K562 (cell line): ENCODE measurements around the gene ARHGAP26. TPM values are rescaled to one million over a fixed set of nuclear protein-coding genes. Genes with fewer than 3 reads are reported as not detected.

Source experiments
- ATAC-seq: fragments of 200-7000 bp; cut with Tn5 transposase; 3 replicates; pipeline ENCODE4 v1.9.1; 2020; ENCODE audit warnings: moderate library complexity
- BruUV-seq: library from RNA; stranded (reverse); fragments of 400-500 nt; replicated peaks from 2 replicates; lab custom pipeline; 2021; lab: Mats Ljungman, UMichigan
- CTCF ChIA-PET: fragments of 300-600 bp; formaldehyde crosslinking; extraction: SDS; loops from one replicate; lab custom pipeline; 2021; ENCODE audit warnings: low intra/inter-chr PET ratio; lab: Yijun Ruan, JAX
- POLR2A ChIA-PET: fragments of 300-600, 350-650 bp; sonication (Branson Sonifier 250); formaldehyde crosslinking; extraction: SDS; loops from one replicate; lab custom pipeline; 2021; ENCODE audit warnings: antibody characterized with exemption, inconsistent platforms; lab: Yijun Ruan, JAX
- DNase-seq, 4 experiments: peaks; one replicate each; pipeline versions ENCODE4 v3.0.0 to v3.0.0-alpha.2; 2011 to 2018; ENCODE audit warnings: low spot score in 3 of 4, mixed read lengths in 3 of 4; ENCODE audit errors: extremely low read depth in 1 of 4
- FAIRE-seq: peaks from 2 replicates; lab custom pipeline; 2011; peaks lifted over from hg19 to GRCh38; lab: Jason Lieb, UNC
- H2AFZ ChIP-seq: 2 replicates; pipeline ENCODE4 v1.6.0; 2011; ENCODE audit warnings: low read depth, low read length, control low read depth, inconsistent platforms
- H3K27ac ChIP-seq: fragments of 200-600 bp; 3 replicates; pipeline ENCODE4 v1.8.0; 2011; ENCODE audit warnings: low read depth, mild to moderate bottlenecking, control low read depth, inconsistent platforms, low read length, moderate library complexity, mixed read lengths; ENCODE audit errors: extremely low read depth
- H3K27me3 ChIP-seq, 2 experiments: fragments of 300-600 bp in 1 of 2; 2 replicates in 1 of 2; 3 replicates in 1 of 2; pipeline versions ENCODE4 v1.6.0 to v1.8.0; 2011; ENCODE audit warnings: inconsistent platforms in 2 of 2, low read length in 2 of 2, mild to moderate bottlenecking in 1 of 2, mixed read lengths in 1 of 2, moderate library complexity in 1 of 2; ENCODE audit not compliant: control insufficient read depth in 2 of 2, insufficient read depth in 2 of 2
- H3K36me3 ChIP-seq: fragments of 300-600 bp; 3 replicates; pipeline ENCODE4 v1.8.0; 2011; ENCODE audit warnings: mild to moderate bottlenecking, low read length, inconsistent platforms; ENCODE audit not compliant: control insufficient read depth, insufficient read depth
- H3K4me1 ChIP-seq, 2 experiments: fragments of 200-600 bp in 1 of 2; replicated peaks in 1 of 2; 2 replicates in 1 of 2; 3 replicates in 1 of 2; pipeline versions ENCODE4 v1.5.1 to v1.8.0; 2011; ENCODE audit warnings: inconsistent platforms in 2 of 2, low read length in 2 of 2, mild to moderate bottlenecking in 1 of 2, mixed read lengths in 1 of 2, moderate library complexity in 1 of 2; ENCODE audit not compliant: control insufficient read depth in 2 of 2, insufficient read depth in 2 of 2
- H3K4me2 ChIP-seq: 2 replicates; pipeline ENCODE4 v1.6.1; 2011; ENCODE audit warnings: low read length, control low read depth, inconsistent platforms, mixed read lengths; ENCODE audit not compliant: insufficient read depth
- H3K4me3 ChIP-seq: fragments of 200-600 bp; sonication (generic), shearing (Covaris generic); 2 replicates; pipeline ENCODE4 v1.5.1; 2016; ENCODE audit warnings: control low read depth, inconsistent platforms
- H3K79me2 ChIP-seq: fragments of 200-600 bp; 3 replicates; pipeline ENCODE4 v1.8.0; 2011; ENCODE audit warnings: low read length, inconsistent platforms; ENCODE audit not compliant: control insufficient read depth, insufficient read depth
- H3K9ac ChIP-seq, 2 experiments: 2 replicates each; pipeline versions ENCODE4 v1.6.0 to v1.6.1; 2011; ENCODE audit warnings: low read depth in 2 of 2, low read length in 2 of 2, control low read depth in 1 of 2, inconsistent platforms in 1 of 2, mild to moderate bottlenecking in 1 of 2, mixed read lengths in 1 of 2; ENCODE audit not compliant: insufficient read depth in 1 of 2
- H3K9me1 ChIP-seq: one replicate; pipeline ENCODE4 v1.6.0; 2011; ENCODE audit warnings: inconsistent platforms, mild to moderate bottlenecking, low read length, moderate library complexity; ENCODE audit not compliant: control insufficient read depth, insufficient read depth
- H3K9me3 ChIP-seq: replicated peaks from 2 replicates; pipeline ENCODE4 v1.5.1; 2011; ENCODE audit warnings: low read depth, low read length, inconsistent platforms; ENCODE audit not compliant: control insufficient read depth, insufficient read depth
- H4K20me1 ChIP-seq: replicated peaks from 2 replicates; pipeline ENCODE4 v1.6.1; 2011; ENCODE audit warnings: low read length, inconsistent platforms, mixed read lengths; ENCODE audit not compliant: control insufficient read depth, insufficient read depth
- ATF7 ChIP-seq: fragments of 450-650 bp; IDR thresholded peaks from 2 replicates; pipeline ENCODE4 v1.7.1; 2014; ENCODE audit warnings: mild to moderate bottlenecking, moderate library complexity
- CEBPB ChIP-seq: fragments of 450-650 bp; IDR thresholded peaks from 2 replicates; pipeline ENCODE4 v1.6.1; 2016; ENCODE audit warnings: missing genetic modification characterization, missing compliant biosample characterization
- CEBPG ChIP-seq, 3 experiments: fragments of 200-800 bp in 1 of 3; sonication (Bioruptor generic) in 1 of 3; sonication (generic) in 1 of 3; formaldehyde crosslinking in 1 of 3; IDR thresholded peaks in 2 of 3; conservative IDR thresholded peaks in 1 of 3; 2 replicates each; pipeline versions ENCODE4 v1.6.1 to v1.8.0; 2016 to 2022; ENCODE audit warnings: missing compliant biosample characterization in 2 of 3, missing genetic modification characterization in 2 of 3, mild to moderate bottlenecking in 1 of 3, missing genetic modification reagents in 1 of 3
- GTF2A2 ChIP-seq: IDR thresholded peaks from 2 replicates; pipeline ENCODE4 v1.6.1; 2016; ENCODE audit warnings: mild to moderate bottlenecking, missing genetic modification characterization, missing compliant biosample characterization
- NCOA6 ChIP-seq: fragments of 450-650 bp; IDR thresholded peaks from 2 replicates; pipeline ENCODE4 v1.6.1; 2017; ENCODE audit warnings: mild to moderate bottlenecking
- NR2C1 ChIP-seq, 2 experiments: fragments of 450-650 bp; IDR thresholded peaks; 2 replicates each; pipeline ENCODE4 v1.6.1; 2017; ENCODE audit warnings: mild to moderate bottlenecking in 2 of 2, antibody characterized with exemption in 1 of 2, inconsistent platforms in 1 of 2, missing compliant biosample characterization in 1 of 2, missing genetic modification characterization in 1 of 2
- PBX2 ChIP-seq, 2 experiments: IDR thresholded peaks in 1 of 2; conservative IDR thresholded peaks in 1 of 2; 2 replicates each; pipeline ENCODE4 v1.6.1; 2016; ENCODE audit warnings: low read depth in 2 of 2, mild to moderate bottlenecking in 1 of 2, missing compliant biosample characterization in 1 of 2, missing genetic modification characterization in 1 of 2, moderate library complexity in 1 of 2
- SAP30 ChIP-seq: fragments of 200-600 bp; sonication (generic); IDR thresholded peaks from 2 replicates; pipeline ENCODE4 v1.6.1; 2012; ENCODE audit warnings: borderline replicate concordance, low read depth, mild to moderate bottlenecking, moderate library complexity, low read length, control low read depth, inconsistent platforms; ENCODE audit not compliant: insufficient read depth, poor library complexity, severe bottlenecking
- WGBS: fragments of 100-300 bp; shearing (Covaris generic); methylation state at CpG from one replicate; pipeline ENCODE4 v1.1.6; 2016; ENCODE audit warnings: low coverage, mixed read lengths; ENCODE audit not compliant: insufficient coverage; ENCODE audit errors: missing lambda C conversion rate; 5-methylcytosine and 5-hydroxymethylcytosine counted together
- in situ Hi-C: fragments of 300-500 bp; cut with MboI; formaldehyde crosslinking; loops from 4 replicates; pipeline ENCODE4 v1.15.0; 2018; ENCODE audit warnings: inconsistent platforms, mixed read lengths
- intact Hi-C: fragments of 100-400 bp; cut with micrococcal nuclease; formaldehyde crosslinking; loops from 2 replicates; pipeline ENCODE4 v1.14.2; 2022
- polyA plus RNA-seq, 8 experiments: library from polyadenylated mRNA; depleted of rRNA in 4 of 8; stranded (reverse) in 5 of 8; unstranded in 3 of 8; fragments of >200 nt; fragmentation: Nextera tagmentation in 2 of 8; fragmentation: Illumina TruSeq in 1 of 8; extraction: Ambion mirVana in 2 of 8; extraction: Trizol in 1 of 8; gene quantifications; 2 replicates each; pipeline versions ENCODE4 v1.2.1 to v1.2.3, GENCODE V29; 2011 to 2014; ENCODE audit warnings: inconsistent platforms in 1 of 8, missing spikeins in 1 of 8
- total RNA-seq, 7 experiments: library from RNA; depleted of rRNA in 6 of 7; stranded (reverse); fragments of >200 nt in 6 of 7; fragmentation: Illumina TruSeq in 2 of 7; extraction: Trizol in 2 of 7; gene quantifications; 2 replicates each; pipeline versions ENCODE4 v1.2.1 to v1.2.3, GENCODE V29; 2011 to 2021; ENCODE audit warnings: low replicate concordance in 1 of 7
- TF ChIP-seq, protein P1 (sequence below): fragments of 450-650 bp; IDR thresholded peaks from 2 replicates; pipeline ENCODE4 v1.6.1; 2017; ENCODE audit warnings: mild to moderate bottlenecking, moderate library complexity
- TF ChIP-seq, protein P2 (sequence below): sonication (generic); formaldehyde crosslinking; IDR thresholded peaks from 2 replicates; pipeline ENCODE4 v1.8.1; 2023; ENCODE audit warnings: missing genetic modification reagents, mild to moderate bottlenecking, borderline replicate concordance

ARHGAP26 gene
- total and polyA plus RNA-seq, 9 of the 15 experiments (the other 6 are each of a cell fraction or from before 2014, with no cell fraction given) = 0.13 to 1.1 (median 0.55) TPM

DNA sequence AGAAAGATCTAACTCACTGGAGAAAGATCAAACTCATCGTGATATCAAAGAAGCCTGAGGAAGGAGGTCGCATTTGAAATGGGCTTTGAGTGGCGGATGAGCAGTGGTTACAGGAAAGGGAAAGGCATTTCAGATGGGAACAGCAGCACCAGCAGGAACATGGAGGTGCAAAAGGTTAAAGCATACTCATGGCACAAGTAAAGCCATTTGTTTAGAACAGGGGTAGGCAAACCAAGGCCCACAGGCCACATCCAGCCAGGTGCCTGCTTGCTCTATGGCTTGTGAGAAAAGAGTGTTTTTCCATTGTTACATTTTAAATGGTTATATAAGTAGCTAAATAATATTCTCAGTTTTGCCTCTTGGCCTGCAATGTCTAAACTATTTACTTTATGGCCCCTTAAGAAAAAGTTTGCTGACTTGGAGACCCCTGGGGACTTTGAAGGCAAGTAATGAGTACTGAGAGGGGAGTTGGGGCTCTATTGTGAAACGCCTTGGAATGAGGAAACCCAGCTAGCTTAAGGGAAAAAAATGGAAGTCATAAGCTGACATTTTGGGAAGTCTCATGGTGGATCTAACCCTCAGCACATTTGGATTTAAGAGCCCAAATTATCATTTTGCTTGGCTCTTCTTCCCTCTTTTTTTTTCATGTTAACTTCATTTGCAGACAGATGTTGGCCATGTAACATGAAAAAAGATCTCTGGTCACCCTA, 422.2 kb downstream of the ARHGAP26 start:
- peak; percentile 35 for FAIRE-seq
- no peaks in the 10 kb centered on the region for H3K9me3 ChIP-seq
- H3K36me3 ChIP-seq = no peaks in the 10 kb centered on the region
- ChIA-PET CTCF (no interaction called here), POLR2A (interaction anchor here (0.5 kb wide), 1 partner anchor 9 kb away, joined by 4 read pairs; no protein-coding TSS in a partner anchor)
- H3K79me2 ChIP-seq = no peaks in the 10 kb centered on the region
- ATAC-seq = no peak
- no peaks in the 10 kb centered on the region for H4K20me1 ChIP-seq
- in situ Hi-C loops = no loop called here
- peaks cover 0 to 14% of the 10 kb centered on the region in 2 experiments; a peak in 4 of 5 replicates for H3K4me1 ChIP-seq
- H3K4me2 ChIP-seq = no peak overlapping the region
- H3K4me3 ChIP-seq = no peak overlapping the region
- peak overlapping the region; percentile 81 for H2AFZ ChIP-seq
- DNase-seq = no peak
- H3K27ac ChIP-seq = 0 out of 3 replicates have a peak overlapping the region, but pooled peaks have one; percentile 4
- no TSS peak for BruUV-seq
- H3K9me1 ChIP-seq = no peaks in the 10 kb centered on the region
- no peak overlapping the region for H3K9ac ChIP-seq
- intact Hi-C loops = loop anchor here (5.0 kb wide), 1 partner anchor 150 kb away; no protein-coding TSS in a partner anchor
- no peaks in the 10 kb centered on the region for H3K27me3 ChIP-seq
- WGBS = 38% methylated on average over 4 of the region's 4 CpGs
- TF ChIP-seq CEBPB (peak; percentile 25; the same call in 1 of the 2 replicates), NCOA6 (no peak), PBX2 (CRISPR knock-in tag; IDR thresholded peaks at IDR 0.05; ENCODE audit: low read depth) (no peak), PBX2 (tag; conservative IDR thresholded peaks at IDR 0.05; ENCODE audit: low read depth) (no peak), GTF2A2 (tag) (no peak), CEBPG (CRISPR knock-in tag; IDR thresholded peaks at IDR 0.05) (no peak), CEBPG (tag; conservative IDR thresholded peaks at IDR 0.05 in 1 of 2, IDR thresholded peaks at IDR 0.05 in 1 of 2) (no peak), NR2C1 (IDR thresholded peaks at IDR 0.05) (no peak), NR2C1 (tag; IDR thresholded peaks at IDR 0.05) (peak; percentile 35; the same call in 1 of the 2 replicates), ATF7 (no peak), SAP30 (no peak)
- TF ChIP-seq, protein P1, sequence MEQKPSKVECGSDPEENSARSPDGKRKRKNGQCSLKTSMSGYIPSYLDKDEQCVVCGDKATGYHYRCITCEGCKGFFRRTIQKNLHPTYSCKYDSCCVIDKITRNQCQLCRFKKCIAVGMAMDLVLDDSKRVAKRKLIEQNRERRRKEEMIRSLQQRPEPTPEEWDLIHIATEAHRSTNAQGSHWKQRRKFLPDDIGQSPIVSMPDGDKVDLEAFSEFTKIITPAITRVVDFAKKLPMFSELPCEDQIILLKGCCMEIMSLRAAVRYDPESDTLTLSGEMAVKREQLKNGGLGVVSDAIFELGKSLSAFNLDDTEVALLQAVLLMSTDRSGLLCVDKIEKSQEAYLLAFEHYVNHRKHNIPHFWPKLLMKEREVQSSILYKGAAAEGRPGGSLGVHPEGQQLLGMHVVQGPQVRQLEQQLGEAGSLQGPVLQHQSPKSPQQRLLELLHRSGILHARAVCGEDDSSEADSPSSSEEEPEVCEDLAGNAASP = no peak
- TF ChIP-seq, protein P2, sequence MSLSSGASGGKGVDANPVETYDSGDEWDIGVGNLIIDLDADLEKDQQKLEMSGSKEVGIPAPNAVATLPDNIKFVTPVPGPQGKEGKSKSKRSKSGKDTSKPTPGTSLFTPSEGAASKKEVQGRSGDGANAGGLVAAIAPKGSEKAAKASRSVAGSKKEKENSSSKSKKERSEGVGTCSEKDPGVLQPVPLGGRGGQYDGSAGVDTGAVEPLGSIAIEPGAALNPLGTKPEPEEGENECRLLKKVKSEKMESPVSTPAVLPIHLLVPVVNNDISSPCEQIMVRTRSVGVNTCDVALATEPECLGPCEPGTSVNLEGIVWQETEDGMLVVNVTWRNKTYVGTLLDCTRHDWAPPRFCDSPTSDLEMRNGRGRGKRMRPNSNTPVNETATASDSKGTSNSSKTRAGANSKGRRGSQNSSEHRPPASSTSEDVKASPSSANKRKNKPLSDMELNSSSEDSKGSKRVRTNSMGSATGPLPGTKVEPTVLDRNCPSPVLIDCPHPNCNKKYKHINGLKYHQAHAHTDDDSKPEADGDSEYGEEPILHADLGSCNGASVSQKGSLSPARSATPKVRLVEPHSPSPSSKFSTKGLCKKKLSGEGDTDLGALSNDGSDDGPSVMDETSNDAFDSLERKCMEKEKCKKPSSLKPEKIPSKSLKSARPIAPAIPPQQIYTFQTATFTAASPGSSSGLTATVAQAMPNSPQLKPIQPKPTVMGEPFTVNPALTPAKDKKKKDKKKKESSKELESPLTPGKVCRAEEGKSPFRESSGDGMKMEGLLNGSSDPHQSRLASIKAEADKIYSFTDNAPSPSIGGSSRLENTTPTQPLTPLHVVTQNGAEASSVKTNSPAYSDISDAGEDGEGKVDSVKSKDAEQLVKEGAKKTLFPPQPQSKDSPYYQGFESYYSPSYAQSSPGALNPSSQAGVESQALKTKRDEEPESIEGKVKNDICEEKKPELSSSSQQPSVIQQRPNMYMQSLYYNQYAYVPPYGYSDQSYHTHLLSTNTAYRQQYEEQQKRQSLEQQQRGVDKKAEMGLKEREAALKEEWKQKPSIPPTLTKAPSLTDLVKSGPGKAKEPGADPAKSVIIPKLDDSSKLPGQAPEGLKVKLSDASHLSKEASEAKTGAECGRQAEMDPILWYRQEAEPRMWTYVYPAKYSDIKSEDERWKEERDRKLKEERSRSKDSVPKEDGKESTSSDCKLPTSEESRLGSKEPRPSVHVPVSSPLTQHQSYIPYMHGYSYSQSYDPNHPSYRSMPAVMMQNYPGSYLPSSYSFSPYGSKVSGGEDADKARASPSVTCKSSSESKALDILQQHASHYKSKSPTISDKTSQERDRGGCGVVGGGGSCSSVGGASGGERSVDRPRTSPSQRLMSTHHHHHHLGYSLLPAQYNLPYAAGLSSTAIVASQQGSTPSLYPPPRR = no peak
